WTC11 (cell line): ENCODE results near the gene USP21. TPM values are rescaled to one million over a fixed set of nuclear protein-coding genes. Genes with fewer than 3 reads are reported as not detected.

Experiments used
- ATAC-seq: fragments of 200-7000 bp; cut with Tn5 transposase; 2 replicates; pipeline ENCODE4 v1.10.0; 2021; ENCODE audit warnings: mild to moderate bottlenecking, moderate library complexity
- CTCF ChIA-PET: fragments of 300-600 bp; sonication (Branson Sonifier 250); formaldehyde crosslinking; loops from one replicate; lab custom pipeline; 2021; ENCODE audit warnings: antibody characterized with exemption; lab: Charles Lee
- POLR2A ChIA-PET: fragments of 350-600 bp; sonication (Branson Sonifier 250); formaldehyde crosslinking; loops from one replicate; lab custom pipeline; 2021; ENCODE audit warnings: antibody characterized with exemption; lab: Charles Lee
- DNase-seq: peaks from one replicate; pipeline ENCODE4 v3.0.0; 2021; ENCODE audit warnings: low spot score
- H3K27ac Mint-ChIP-seq: 2 replicates; pipeline ENCODE4 v1.8.0; 2021; ENCODE audit warnings: mixed read lengths
- H3K27me3 Mint-ChIP-seq: 2 replicates; pipeline ENCODE4 v1.8.0; 2021; ENCODE audit warnings: low read depth, mild to moderate bottlenecking, moderate library complexity, mixed read lengths
- H3K36me3 Mint-ChIP-seq: 2 replicates; pipeline ENCODE4 v1.8.0; 2021; ENCODE audit warnings: mixed read lengths
- H3K4me1 Mint-ChIP-seq: 2 replicates; pipeline ENCODE4 v1.8.0; 2022; ENCODE audit warnings: mixed read lengths
- H3K4me3 Mint-ChIP-seq: 2 replicates; pipeline ENCODE4 v1.8.0; 2021; ENCODE audit warnings: mild to moderate bottlenecking, moderate library complexity, mixed read lengths
- H3K9me3 Mint-ChIP-seq: 2 replicates; pipeline ENCODE4 v1.8.0; 2021; ENCODE audit warnings: mixed read lengths
- CREB1 ChIP-seq: sonication (generic); formaldehyde crosslinking; IDR thresholded peaks from 2 replicates; pipeline ENCODE4 v1.8.0; 2023; ENCODE audit warnings: mild to moderate bottlenecking, missing genetic modification reagents
- E2F5 ChIP-seq: sonication (generic); formaldehyde crosslinking; IDR thresholded peaks from 2 replicates; pipeline ENCODE4 v1.8.1; 2022; ENCODE audit warnings: mild to moderate bottlenecking, moderate library complexity, missing genetic modification reagents
- ELF4 ChIP-seq: sonication (generic); formaldehyde crosslinking; IDR thresholded peaks from 2 replicates; pipeline ENCODE4 v1.8.1; 2022; ENCODE audit warnings: low read depth, mild to moderate bottlenecking, moderate library complexity, missing genetic modification reagents
- EMX1 ChIP-seq: fragments of 250-450 bp; sonication (Bioruptor Pico); IDR thresholded peaks from 2 replicates; pipeline ENCODE4 v1.8.0; 2021; ENCODE audit warnings: mild to moderate bottlenecking
- ETV6 ChIP-seq: sonication (generic); formaldehyde crosslinking; IDR thresholded peaks from 2 replicates; pipeline ENCODE4 v1.8.1; 2022; ENCODE audit warnings: mild to moderate bottlenecking, missing genetic modification reagents
- FOXJ3 ChIP-seq: sonication (generic); formaldehyde crosslinking; IDR thresholded peaks from 2 replicates; pipeline ENCODE4 v1.9.0; 2021; ENCODE audit warnings: missing genetic modification reagents, mild to moderate bottlenecking, borderline replicate concordance
- FOXP1 ChIP-seq: sonication (generic); formaldehyde crosslinking; IDR thresholded peaks from 2 replicates; pipeline ENCODE4 v1.8.0; 2022; ENCODE audit warnings: missing genetic modification reagents, mild to moderate bottlenecking, moderate library complexity, borderline replicate concordance
- FOXP4 ChIP-seq: sonication (generic); formaldehyde crosslinking; IDR thresholded peaks from 2 replicates; pipeline ENCODE4 v1.8.0; 2022; ENCODE audit warnings: mild to moderate bottlenecking, missing genetic modification reagents
- HMGA2 ChIP-seq: fragments of 250-450 bp; sonication (Bioruptor Pico); IDR thresholded peaks from 2 replicates; pipeline ENCODE4 v1.4.0; 2021; ENCODE audit warnings: mild to moderate bottlenecking, moderate library complexity
- IRF1 ChIP-seq: sonication (generic); formaldehyde crosslinking; IDR thresholded peaks from 2 replicates; pipeline ENCODE4 v1.8.0; 2023; ENCODE audit warnings: missing genetic modification reagents
- MAX ChIP-seq: sonication (generic); formaldehyde crosslinking; IDR thresholded peaks from 2 replicates; pipeline ENCODE4 v1.8.0; 2022; ENCODE audit warnings: mild to moderate bottlenecking, missing genetic modification reagents
- MXD4 ChIP-seq: fragments of 250-450 bp; sonication (Bioruptor Pico); IDR thresholded peaks from 2 replicates; pipeline ENCODE4 v1.8.0; 2021; ENCODE audit warnings: mild to moderate bottlenecking, moderate library complexity, borderline replicate concordance
- NFE2L1 ChIP-seq: sonication (generic); formaldehyde crosslinking; IDR thresholded peaks from 2 replicates; pipeline ENCODE4 v1.8.1; 2023; ENCODE audit warnings: missing genetic modification reagents
- NR3C1 ChIP-seq: sonication (generic); formaldehyde crosslinking; conservative IDR thresholded peaks from 2 replicates; pipeline ENCODE4 v1.8.1; 2023; ENCODE audit warnings: low read depth, mild to moderate bottlenecking, missing genetic modification reagents
- PREB ChIP-seq: sonication (generic); formaldehyde crosslinking; IDR thresholded peaks from 2 replicates; pipeline ENCODE4 v1.8.1; 2022; ENCODE audit warnings: mild to moderate bottlenecking, missing genetic modification reagents, moderate library complexity, borderline replicate concordance
- SP1 ChIP-seq: sonication (generic); formaldehyde crosslinking; conservative IDR thresholded peaks from 2 replicates; pipeline ENCODE4 v1.8.1; 2022; ENCODE audit warnings: missing genetic modification reagents
- total RNA-seq: library from RNA; stranded (reverse); gene quantifications from 3 replicates; pipeline ENCODE4 v1.2.3, GENCODE V29; 2021
- TF ChIP-seq, protein P1 (sequence below): fragments of 250-450 bp; sonication (Bioruptor Pico); IDR thresholded peaks from 2 replicates; pipeline ENCODE4 v1.9.0; 2021; ENCODE audit warnings: mild to moderate bottlenecking, borderline replicate concordance
- TF ChIP-seq, protein P2 (sequence below): sonication (generic); formaldehyde crosslinking; IDR thresholded peaks from 2 replicates; pipeline ENCODE4 v1.8.0; 2022; ENCODE audit warnings: mild to moderate bottlenecking, missing genetic modification reagents
- TF ChIP-seq, protein P3 (sequence below): sonication (generic); formaldehyde crosslinking; IDR thresholded peaks from 2 replicates; pipeline ENCODE4 v1.8.1; 2023; ENCODE audit warnings: mild to moderate bottlenecking, missing genetic modification reagents
- TF ChIP-seq, protein P4 (sequence below): fragments of 250-450 bp; sonication (Bioruptor Pico); IDR thresholded peaks from 2 replicates; pipeline ENCODE4 v1.9.0; 2021; ENCODE audit warnings: moderate library complexity, mild to moderate bottlenecking, inconsistent platforms, borderline replicate concordance

USP21 gene
- total RNA-seq, 1 experiment from 2014 or later: 30.8 TPM

DNA sequence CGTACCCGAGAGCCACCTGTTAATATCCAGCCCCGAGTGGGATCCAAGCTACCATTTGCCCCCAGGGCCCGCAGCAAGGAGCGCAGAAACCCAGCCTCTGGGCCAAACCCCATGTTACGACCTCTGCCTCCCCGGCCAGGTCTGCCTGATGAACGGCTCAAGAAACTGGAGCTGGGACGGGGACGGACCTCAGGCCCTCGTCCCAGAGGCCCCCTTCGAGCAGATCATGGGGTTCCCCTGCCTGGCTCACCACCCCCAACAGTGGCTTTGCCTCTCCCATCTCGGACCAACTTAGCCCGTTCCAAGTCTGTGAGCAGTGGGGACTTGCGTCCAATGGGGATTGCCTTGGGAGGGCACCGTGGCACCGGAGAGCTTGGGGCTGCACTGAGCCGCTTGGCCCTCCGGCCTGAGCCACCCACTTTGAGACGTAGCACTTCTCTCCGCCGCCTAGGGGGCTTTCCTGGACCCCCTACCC, 1.4 kb downstream of the USP21 start:
- CTCF ChIA-PET: no interaction called here

DNA sequence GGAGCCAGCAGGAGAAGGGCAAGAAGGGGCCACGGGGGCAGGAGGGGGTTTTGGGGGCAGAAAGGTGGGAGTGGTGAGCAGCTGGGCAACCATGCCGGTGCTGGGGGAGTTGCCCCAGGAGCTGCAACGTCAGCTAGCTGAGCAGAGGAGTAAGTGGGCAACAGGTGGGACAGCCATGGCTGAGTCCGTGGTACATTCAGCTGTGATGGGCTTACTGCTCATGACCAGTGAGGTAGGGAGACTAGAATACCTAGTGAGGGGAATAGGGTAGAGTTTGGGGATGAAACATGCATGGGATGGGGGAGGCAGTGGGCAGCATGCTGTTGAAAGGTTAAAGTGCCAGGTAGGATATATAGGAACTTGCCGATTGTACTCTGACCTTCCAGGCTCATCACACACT, 2.4 kb downstream of the USP21 start:
- CTCF ChIA-PET: no interaction called here
- TF ChIP-seq, protein P1, sequence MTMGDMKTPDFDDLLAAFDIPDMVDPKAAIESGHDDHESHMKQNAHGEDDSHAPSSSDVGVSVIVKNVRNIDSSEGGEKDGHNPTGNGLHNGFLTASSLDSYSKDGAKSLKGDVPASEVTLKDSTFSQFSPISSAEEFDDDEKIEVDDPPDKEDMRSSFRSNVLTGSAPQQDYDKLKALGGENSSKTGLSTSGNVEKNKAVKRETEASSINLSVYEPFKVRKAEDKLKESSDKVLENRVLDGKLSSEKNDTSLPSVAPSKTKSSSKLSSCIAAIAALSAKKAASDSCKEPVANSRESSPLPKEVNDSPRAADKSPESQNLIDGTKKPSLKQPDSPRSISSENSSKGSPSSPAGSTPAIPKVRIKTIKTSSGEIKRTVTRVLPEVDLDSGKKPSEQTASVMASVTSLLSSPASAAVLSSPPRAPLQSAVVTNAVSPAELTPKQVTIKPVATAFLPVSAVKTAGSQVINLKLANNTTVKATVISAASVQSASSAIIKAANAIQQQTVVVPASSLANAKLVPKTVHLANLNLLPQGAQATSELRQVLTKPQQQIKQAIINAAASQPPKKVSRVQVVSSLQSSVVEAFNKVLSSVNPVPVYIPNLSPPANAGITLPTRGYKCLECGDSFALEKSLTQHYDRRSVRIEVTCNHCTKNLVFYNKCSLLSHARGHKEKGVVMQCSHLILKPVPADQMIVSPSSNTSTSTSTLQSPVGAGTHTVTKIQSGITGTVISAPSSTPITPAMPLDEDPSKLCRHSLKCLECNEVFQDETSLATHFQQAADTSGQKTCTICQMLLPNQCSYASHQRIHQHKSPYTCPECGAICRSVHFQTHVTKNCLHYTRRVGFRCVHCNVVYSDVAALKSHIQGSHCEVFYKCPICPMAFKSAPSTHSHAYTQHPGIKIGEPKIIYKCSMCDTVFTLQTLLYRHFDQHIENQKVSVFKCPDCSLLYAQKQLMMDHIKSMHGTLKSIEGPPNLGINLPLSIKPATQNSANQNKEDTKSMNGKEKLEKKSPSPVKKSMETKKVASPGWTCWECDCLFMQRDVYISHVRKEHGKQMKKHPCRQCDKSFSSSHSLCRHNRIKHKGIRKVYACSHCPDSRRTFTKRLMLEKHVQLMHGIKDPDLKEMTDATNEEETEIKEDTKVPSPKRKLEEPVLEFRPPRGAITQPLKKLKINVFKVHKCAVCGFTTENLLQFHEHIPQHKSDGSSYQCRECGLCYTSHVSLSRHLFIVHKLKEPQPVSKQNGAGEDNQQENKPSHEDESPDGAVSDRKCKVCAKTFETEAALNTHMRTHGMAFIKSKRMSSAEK (CRISPR knock-in tag): no peak
- TF ChIP-seq ETV6 (CRISPR knock-in tag) (no peak), MXD4 (no peak), IRF1 (CRISPR knock-in tag) (no peak), NR3C1 (CRISPR knock-in tag) (no peak), E2F5 (CRISPR knock-in tag) (no peak), FOXJ3 (CRISPR knock-in tag) (no peak), SP1 (CRISPR knock-in tag) (no peak), CREB1 (CRISPR knock-in tag) (no peak), MAX (CRISPR knock-in tag) (no peak), NFE2L1 (no peak)
- TF ChIP-seq, protein P2, sequence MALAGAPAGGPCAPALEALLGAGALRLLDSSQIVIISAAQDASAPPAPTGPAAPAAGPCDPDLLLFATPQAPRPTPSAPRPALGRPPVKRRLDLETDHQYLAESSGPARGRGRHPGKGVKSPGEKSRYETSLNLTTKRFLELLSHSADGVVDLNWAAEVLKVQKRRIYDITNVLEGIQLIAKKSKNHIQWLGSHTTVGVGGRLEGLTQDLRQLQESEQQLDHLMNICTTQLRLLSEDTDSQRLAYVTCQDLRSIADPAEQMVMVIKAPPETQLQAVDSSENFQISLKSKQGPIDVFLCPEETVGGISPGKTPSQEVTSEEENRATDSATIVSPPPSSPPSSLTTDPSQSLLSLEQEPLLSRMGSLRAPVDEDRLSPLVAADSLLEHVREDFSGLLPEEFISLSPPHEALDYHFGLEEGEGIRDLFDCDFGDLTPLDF: no peak
- TF ChIP-seq, protein P3, sequence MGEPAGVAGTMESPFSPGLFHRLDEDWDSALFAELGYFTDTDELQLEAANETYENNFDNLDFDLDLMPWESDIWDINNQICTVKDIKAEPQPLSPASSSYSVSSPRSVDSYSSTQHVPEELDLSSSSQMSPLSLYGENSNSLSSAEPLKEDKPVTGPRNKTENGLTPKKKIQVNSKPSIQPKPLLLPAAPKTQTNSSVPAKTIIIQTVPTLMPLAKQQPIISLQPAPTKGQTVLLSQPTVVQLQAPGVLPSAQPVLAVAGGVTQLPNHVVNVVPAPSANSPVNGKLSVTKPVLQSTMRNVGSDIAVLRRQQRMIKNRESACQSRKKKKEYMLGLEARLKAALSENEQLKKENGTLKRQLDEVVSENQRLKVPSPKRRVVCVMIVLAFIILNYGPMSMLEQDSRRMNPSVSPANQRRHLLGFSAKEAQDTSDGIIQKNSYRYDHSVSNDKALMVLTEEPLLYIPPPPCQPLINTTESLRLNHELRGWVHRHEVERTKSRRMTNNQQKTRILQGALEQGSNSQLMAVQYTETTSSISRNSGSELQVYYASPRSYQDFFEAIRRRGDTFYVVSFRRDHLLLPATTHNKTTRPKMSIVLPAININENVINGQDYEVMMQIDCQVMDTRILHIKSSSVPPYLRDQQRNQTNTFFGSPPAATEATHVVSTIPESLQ (CRISPR knock-in tag): no peak
- TF ChIP-seq, protein P4, sequence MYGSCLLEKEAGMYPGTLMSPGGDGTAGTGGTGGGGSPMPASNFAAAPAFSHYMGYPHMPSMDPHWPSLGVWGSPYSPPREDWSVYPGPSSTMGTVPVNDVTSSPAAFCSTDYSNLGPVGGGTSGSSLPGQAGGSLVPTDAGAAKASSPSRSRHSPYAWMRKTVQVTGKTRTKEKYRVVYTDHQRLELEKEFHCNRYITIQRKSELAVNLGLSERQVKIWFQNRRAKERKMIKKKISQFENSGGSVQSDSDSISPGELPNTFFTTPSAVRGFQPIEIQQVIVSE: no peak

More for the DNA sequence above, 1.4 kb downstream of the USP21 start:
- peak overlapping the region; percentile 84 for H3K4me3 Mint-ChIP-seq
- peaks cover 22% of the 10 kb centered on the region for H3K36me3 Mint-ChIP-seq
- TF ChIP-seq HMGA2 (CRISPR knock-in tag): no peak
- TF ChIP-seq FOXP4 (CRISPR knock-in tag): no peak
- no peak for TF ChIP-seq PREB
- TF ChIP-seq EMX1 (CRISPR knock-in tag): no peak
- TF ChIP-seq ELF4: no peak
- no peak for TF ChIP-seq FOXP1 (CRISPR knock-in tag)
- H3K4me1 Mint-ChIP-seq: peaks cover 24% of the 10 kb centered on the region
- no peak overlapping the region for H3K27ac Mint-ChIP-seq
- ATAC-seq (no peak), DNase-seq (no peak)
- POLR2A ChIA-PET: no interaction called here
- H3K27me3 Mint-ChIP-seq: no peaks in the 10 kb centered on the region
- H3K9me3 Mint-ChIP-seq: no peaks in the 10 kb centered on the region

More for the DNA sequence above, 2.4 kb downstream of the USP21 start:
- no peaks in the 10 kb centered on the region for H3K27me3 Mint-ChIP-seq
- H3K9me3 Mint-ChIP-seq: no peaks in the 10 kb centered on the region
- H3K36me3 Mint-ChIP-seq: peaks cover 22% of the 10 kb centered on the region
- H3K27ac Mint-ChIP-seq: 0 out of 2 replicates have a peak overlapping the region, but pooled peaks have one; percentile 15
- ATAC-seq (no peak), DNase-seq (no peak)
- POLR2A ChIA-PET: interaction anchor here (1.0 kb wide), 1 partner anchor 27 kb away, joined by 3 read pairs; no protein-coding TSS in a partner anchor
- H3K4me1 Mint-ChIP-seq: peaks cover 24% of the 10 kb centered on the region
- H3K4me3 Mint-ChIP-seq: no peak overlapping the region
